ENCODE data around the gene TXNRD2. TPM values are rescaled to one million over a fixed set of nuclear protein-coding genes. Genes with fewer than 3 reads are reported as not detected.

The TXNRD2 gene
- total RNA-seq, result 13.6 TPM

- peak within 1 kb of the TSS; percentile 96 to 97 (median 97) for H3K9ac ChIP-seq (ENCODE audit: low read depth in 1 of 3, low read length in 3 of 3)
- peaks cover 25 to 40% (median 37%) of the 10 kb centered on the region in 3 donors for H3K4me1 ChIP-seq (ENCODE audit: control insufficient read depth in 3 of 3, insufficient read depth in 3 of 3, low read length in 3 of 3)
- H3K36me3 ChIP-seq (ENCODE audit: control insufficient read depth in 3 of 3, insufficient read depth in 3 of 3, low read length in 3 of 3), result no peaks in the 10 kb centered on the region
- H3K27ac ChIP-seq (ENCODE audit: low read depth, low read length), result peak within 1 kb of the TSS; percentile 94
- H3K27me3 ChIP-seq (ENCODE audit: control insufficient read depth in 3 of 3, insufficient read depth in 3 of 3, low read length in 3 of 3), result no peaks in the 10 kb centered on the region
- peak within 1 kb of the TSS; percentile 91 to 96 (median 95) for H3K4me3 ChIP-seq (ENCODE audit: low read length in 3 of 3)
- H3K9me3 ChIP-seq (ENCODE audit: control insufficient read depth in 3 of 3, low read length in 3 of 3), result no peaks in the 10 kb centered on the region
Measured at GRCh38 chr22:19941365-19942082, at the start of gene TXNRD2, which contains the start of gene COMT. TXNRD2 (minus strand) TSS chr22:19941818; CDS start chr22:19941803, 15 bp downstream. COMT (plus strand) TSS chr22:19941772; CDS start chr22:19962527, 20,755 bp downstream.

GRCh38 chr22:19991395-19991644 lies 49.7 kb upstream of the TXNRD2 start:
- no peaks in the 10 kb centered on the region for H3K9me3 ChIP-seq (ENCODE audit: control insufficient read depth in 3 of 3, low read length in 3 of 3)
- no peak overlapping the region for H3K4me3 ChIP-seq (ENCODE audit: low read length in 3 of 3)
- no peaks in the 10 kb centered on the region for H3K27me3 ChIP-seq (ENCODE audit: control insufficient read depth in 3 of 3, insufficient read depth in 3 of 3, low read length in 3 of 3)
- peak overlapping the region; percentile 1 for H3K27ac ChIP-seq (ENCODE audit: low read depth, low read length)
- peak overlapping the region in 1 of 3 donors; percentile 33 for H3K9ac ChIP-seq (ENCODE audit: low read depth in 1 of 3, low read length in 3 of 3)
- no peaks in the 10 kb centered on the region for H3K36me3 ChIP-seq (ENCODE audit: control insufficient read depth in 3 of 3, insufficient read depth in 3 of 3, low read length in 3 of 3)
- peaks cover 32 to 57% (median 48%) of the 10 kb centered on the region in 3 donors for H3K4me1 ChIP-seq (ENCODE audit: control insufficient read depth in 3 of 3, insufficient read depth in 3 of 3, low read length in 3 of 3)

GRCh38 chr22:19990609-19991394 lies 49.2 kb upstream of the TXNRD2 start:
- peaks cover 37 to 57% (median 51%) of the 10 kb centered on the region in 3 donors for H3K4me1 ChIP-seq (ENCODE audit: control insufficient read depth in 3 of 3, insufficient read depth in 3 of 3, low read length in 3 of 3)
- peak overlapping the region in 1 of 3 donors; percentile 33 for H3K9ac ChIP-seq (ENCODE audit: low read depth in 1 of 3, low read length in 3 of 3)
- no peak overlapping the region for H3K4me3 ChIP-seq (ENCODE audit: low read length in 3 of 3)
- H3K36me3 ChIP-seq (ENCODE audit: control insufficient read depth in 3 of 3, insufficient read depth in 3 of 3, low read length in 3 of 3), result peaks cover 0 to 2% (median 0%) of the 10 kb centered on the region in 3 donors
- no peaks in the 10 kb centered on the region for H3K9me3 ChIP-seq (ENCODE audit: control insufficient read depth in 3 of 3, low read length in 3 of 3)
- H3K27ac ChIP-seq (ENCODE audit: low read depth, low read length), result peak overlapping the region; percentile 1
- H3K27me3 ChIP-seq (ENCODE audit: control insufficient read depth in 3 of 3, insufficient read depth in 3 of 3, low read length in 3 of 3), result no peaks in the 10 kb centered on the region

GRCh38 chr22:19990188-19990587 lies 48.6 kb upstream of the TXNRD2 start:
- Histone ChIP-seq H3K27ac (ENCODE audit: low read depth, low read length) (no peak overlapping the region), H3K9ac (ENCODE audit: low read depth in 1 of 3, low read length in 3 of 3) (no peak overlapping the region), H3K36me3 (ENCODE audit: control insufficient read depth in 3 of 3, insufficient read depth in 3 of 3, low read length in 3 of 3) (peaks cover 0 to 2% (median 0%) of the 10 kb centered on the region in 3 donors), H3K27me3 (ENCODE audit: control insufficient read depth in 3 of 3, insufficient read depth in 3 of 3, low read length in 3 of 3) (no peaks in the 10 kb centered on the region), H3K4me1 (ENCODE audit: control insufficient read depth in 3 of 3, insufficient read depth in 3 of 3, low read length in 3 of 3) (peaks cover 43 to 57% (median 51%) of the 10 kb centered on the region in 3 donors), H3K4me3 (ENCODE audit: low read length in 3 of 3) (no peak overlapping the region), H3K9me3 (ENCODE audit: control insufficient read depth in 3 of 3, low read length in 3 of 3) (no peaks in the 10 kb centered on the region)

- Histone ChIP-seq H3K27me3 (ENCODE audit: control insufficient read depth in 3 of 3, insufficient read depth in 3 of 3, low read length in 3 of 3) (no peaks in the 10 kb centered on the region), H3K4me1 (ENCODE audit: control insufficient read depth in 3 of 3, insufficient read depth in 3 of 3, low read length in 3 of 3) (peaks cover 48 to 57% (median 52%) of the 10 kb centered on the region in 3 donors), H3K9me3 (ENCODE audit: control insufficient read depth in 3 of 3, low read length in 3 of 3) (no peaks in the 10 kb centered on the region), H3K9ac (ENCODE audit: low read depth in 1 of 3, low read length in 3 of 3) (no peak overlapping the region), H3K36me3 (ENCODE audit: control insufficient read depth in 3 of 3, insufficient read depth in 3 of 3, low read length in 3 of 3) (peaks cover 0 to 2% (median 0%) of the 10 kb centered on the region in 3 donors), H3K4me3 (ENCODE audit: low read length in 3 of 3) (no peak overlapping the region), H3K27ac (ENCODE audit: low read depth, low read length) (no peak overlapping the region)
Measured at GRCh38 chr22:19989725-19990067, 48.1 kb upstream of the TXNRD2 start.

- Histone ChIP-seq H3K27me3 (ENCODE audit: control insufficient read depth in 3 of 3, insufficient read depth in 3 of 3, low read length in 3 of 3) (no peaks in the 10 kb centered on the region), H3K36me3 (ENCODE audit: control insufficient read depth in 3 of 3, insufficient read depth in 3 of 3, low read length in 3 of 3) (peaks cover 0 to 2% (median 0%) of the 10 kb centered on the region in 3 donors), H3K27ac (ENCODE audit: low read depth, low read length) (no peak overlapping the region), H3K4me3 (ENCODE audit: low read length in 3 of 3) (no peak overlapping the region), H3K4me1 (ENCODE audit: control insufficient read depth in 3 of 3, insufficient read depth in 3 of 3, low read length in 3 of 3) (peaks cover 53 to 62% (median 57%) of the 10 kb centered on the region in 3 donors), H3K9me3 (ENCODE audit: control insufficient read depth in 3 of 3, low read length in 3 of 3) (no peaks in the 10 kb centered on the region), H3K9ac (ENCODE audit: low read depth in 1 of 3, low read length in 3 of 3) (no peak overlapping the region)
Measured at GRCh38 chr22:19988965-19989724, 47.5 kb upstream of the TXNRD2 start.

- H3K36me3 ChIP-seq (ENCODE audit: control insufficient read depth in 3 of 3, insufficient read depth in 3 of 3, low read length in 3 of 3), result peaks cover 0 to 2% (median 0%) of the 10 kb centered on the region in 3 donors
- H3K27me3 ChIP-seq (ENCODE audit: control insufficient read depth in 3 of 3, insufficient read depth in 3 of 3, low read length in 3 of 3), result no peaks in the 10 kb centered on the region
- H3K4me1 ChIP-seq (ENCODE audit: control insufficient read depth in 3 of 3, insufficient read depth in 3 of 3, low read length in 3 of 3), result peaks cover 61 to 65% (median 64%) of the 10 kb centered on the region in 3 donors
- H3K9ac ChIP-seq (ENCODE audit: low read depth in 1 of 3, low read length in 3 of 3), result no peak overlapping the region
- H3K4me3 ChIP-seq (ENCODE audit: low read length in 3 of 3), result no peak overlapping the region
- no peak overlapping the region for H3K27ac ChIP-seq (ENCODE audit: low read depth, low read length)
- H3K9me3 ChIP-seq (ENCODE audit: control insufficient read depth in 3 of 3, low read length in 3 of 3), result no peaks in the 10 kb centered on the region
Measured at GRCh38 chr22:19988331-19988808, 46.8 kb upstream of the TXNRD2 start.

- no peak overlapping the region for H3K4me3 ChIP-seq (ENCODE audit: low read length in 3 of 3)
- H3K4me1 ChIP-seq (ENCODE audit: control insufficient read depth in 3 of 3, insufficient read depth in 3 of 3, low read length in 3 of 3), result peaks cover 62 to 67% (median 64%) of the 10 kb centered on the region in 3 donors
Measured at GRCh38 chr22:19987394-19988306, 46.0 kb upstream of the TXNRD2 start.

More at GRCh38 chr22:19987394-19988306, 46.0 kb upstream of the TXNRD2 start:
- Histone ChIP-seq H3K9ac (ENCODE audit: low read depth in 1 of 3, low read length in 3 of 3) (peak overlapping the region in 1 of 3 donors; percentile 45), H3K9me3 (ENCODE audit: control insufficient read depth in 3 of 3, low read length in 3 of 3) (no peaks in the 10 kb centered on the region), H3K27me3 (ENCODE audit: control insufficient read depth in 3 of 3, insufficient read depth in 3 of 3, low read length in 3 of 3) (no peaks in the 10 kb centered on the region), H3K36me3 (ENCODE audit: control insufficient read depth in 3 of 3, insufficient read depth in 3 of 3, low read length in 3 of 3) (peaks cover 0 to 2% (median 0%) of the 10 kb centered on the region in 3 donors), H3K27ac (ENCODE audit: low read depth, low read length) (peak overlapping the region; percentile 57)

Data from skeletal muscle tissue (tissue), 4 donors.